Loucy (cell line): ENCODE data around the gene B9D1.

Experiments
- H2AFZ ChIP-seq: fragments of 200-600 bp; sonication (generic); 2 replicates; pipeline ENCODE4 v1.6.0; 2016; ENCODE audit warnings: antibody characterized with exemption, mild to moderate bottlenecking, low read length, moderate library complexity
- H3F3A ChIP-seq: fragments of 200-600 bp; 2 replicates; pipeline ENCODE4 v1.6.0; 2016; ENCODE audit warnings: antibody characterized with exemption, low read depth, mild to moderate bottlenecking
- H3K27me3 ChIP-seq: fragments of 200-600 bp; sonication (generic); 2 replicates; pipeline ENCODE4 v1.6.1; 2014; ENCODE audit warnings: low read length, mild to moderate bottlenecking; ENCODE audit not compliant: insufficient read depth, poor library complexity, severe bottlenecking
- H3K36me3 ChIP-seq: fragments of 200-600 bp; sonication (generic); 2 replicates; pipeline ENCODE4 v1.6.1; 2016; ENCODE audit warnings: low read length; ENCODE audit not compliant: insufficient read depth
- H3K4me1 ChIP-seq: fragments of 200-600 bp; sonication (generic); 2 replicates; pipeline ENCODE4 v1.5.1; 2014; ENCODE audit warnings: low read length, mild to moderate bottlenecking; ENCODE audit not compliant: insufficient read depth, poor library complexity, severe bottlenecking
- H3K4me2 ChIP-seq: fragments of 200-600 bp; sonication (generic); 2 replicates; pipeline ENCODE4 v1.6.0; 2014; ENCODE audit warnings: antibody characterized with exemption, low read length, low read depth, mild to moderate bottlenecking; ENCODE audit not compliant: poor library complexity, severe bottlenecking
- H3K4me3 ChIP-seq: fragments of 200-600 bp; sonication (generic); 2 replicates; pipeline ENCODE4 v1.5.1; 2014; ENCODE audit warnings: low read length, mild to moderate bottlenecking, mixed read lengths; ENCODE audit not compliant: poor library complexity, severe bottlenecking
- H3K79me2 ChIP-seq: fragments of 200-600 bp; sonication (generic); 2 replicates; pipeline ENCODE4 v1.6.1; 2014; ENCODE audit warnings: low read length; ENCODE audit not compliant: insufficient read depth
- H3K9ac ChIP-seq: fragments of 200-600 bp; sonication (generic); 2 replicates; pipeline ENCODE4 v1.6.0; 2014; ENCODE audit warnings: mild to moderate bottlenecking, low read depth, low read length, moderate library complexity; ENCODE audit not compliant: poor library complexity, severe bottlenecking
- H3K9me2 ChIP-seq: fragments of 200-600 bp; sonication (generic); replicated peaks from 2 replicates; pipeline ENCODE4 v1.6.1; 2016; ENCODE audit warnings: low read depth, low read length, mixed read lengths
- H3K9me3 ChIP-seq: fragments of 200-600 bp; sonication (generic); 2 replicates; pipeline ENCODE4 v1.6.1; 2014; ENCODE audit warnings: mild to moderate bottlenecking, antibody characterized with exemption, low read length, low read depth; ENCODE audit not compliant: insufficient read depth
- H4K20me1 ChIP-seq: fragments of 200-600 bp; sonication (generic); 2 replicates; pipeline ENCODE4 v1.6.0; 2014; ENCODE audit warnings: antibody characterized with exemption, low read length, mild to moderate bottlenecking; ENCODE audit not compliant: insufficient read depth, poor library complexity, severe bottlenecking
- EZH2phosphoT487 ChIP-seq: fragments of 200-600 bp; IDR thresholded peaks from 2 replicates; pipeline ENCODE4 v1.6.1; 2018; ENCODE audit warnings: antibody characterized with exemption, mild to moderate bottlenecking, moderate library complexity, borderline replicate concordance
- TF ChIP-seq, protein P1 (sequence below): fragments of 200-600 bp; sonication (generic); conservative IDR thresholded peaks from 2 replicates; pipeline ENCODE4 v1.5.1; 2014; ENCODE audit warnings: mild to moderate bottlenecking, antibody characterized with exemption, low read length

The B9D1 gene

DNA sequence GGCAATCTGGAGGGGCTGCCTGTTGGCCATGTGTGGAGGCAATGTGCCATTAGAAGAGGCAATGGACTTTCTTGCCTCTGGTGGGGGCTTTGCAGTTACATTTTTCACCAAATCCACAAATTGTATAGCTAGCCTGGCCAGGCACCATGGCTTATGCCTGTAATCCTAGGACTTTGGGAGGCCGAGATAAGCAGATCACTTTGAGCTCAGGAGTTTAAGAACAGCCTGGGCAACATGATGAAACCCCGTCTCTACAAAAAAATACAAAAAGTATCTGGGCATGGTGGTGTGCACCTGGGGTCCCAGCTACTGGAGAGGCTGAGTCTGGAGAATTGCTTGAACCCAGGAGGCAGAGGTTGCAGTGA, 45.8 kb upstream of the B9D1 start:
- Histone ChIP-seq H3K4me1 (no peaks in the 10 kb centered on the region), H3K9me3 (no peaks in the 10 kb centered on the region), H3K9me2 (no peaks in the 10 kb centered on the region), H3K36me3 (no peaks in the 10 kb centered on the region), H3K4me3 (no peak overlapping the region), H2AFZ (no peak overlapping the region), H3K27me3 (no peaks in the 10 kb centered on the region), H3K9ac (no peak overlapping the region), H3K79me2 (no peaks in the 10 kb centered on the region), H3K4me2 (no peak overlapping the region), H4K20me1 (no peaks in the 10 kb centered on the region), H3F3A (no peaks in the 10 kb centered on the region)
- TF ChIP-seq, protein P1, sequence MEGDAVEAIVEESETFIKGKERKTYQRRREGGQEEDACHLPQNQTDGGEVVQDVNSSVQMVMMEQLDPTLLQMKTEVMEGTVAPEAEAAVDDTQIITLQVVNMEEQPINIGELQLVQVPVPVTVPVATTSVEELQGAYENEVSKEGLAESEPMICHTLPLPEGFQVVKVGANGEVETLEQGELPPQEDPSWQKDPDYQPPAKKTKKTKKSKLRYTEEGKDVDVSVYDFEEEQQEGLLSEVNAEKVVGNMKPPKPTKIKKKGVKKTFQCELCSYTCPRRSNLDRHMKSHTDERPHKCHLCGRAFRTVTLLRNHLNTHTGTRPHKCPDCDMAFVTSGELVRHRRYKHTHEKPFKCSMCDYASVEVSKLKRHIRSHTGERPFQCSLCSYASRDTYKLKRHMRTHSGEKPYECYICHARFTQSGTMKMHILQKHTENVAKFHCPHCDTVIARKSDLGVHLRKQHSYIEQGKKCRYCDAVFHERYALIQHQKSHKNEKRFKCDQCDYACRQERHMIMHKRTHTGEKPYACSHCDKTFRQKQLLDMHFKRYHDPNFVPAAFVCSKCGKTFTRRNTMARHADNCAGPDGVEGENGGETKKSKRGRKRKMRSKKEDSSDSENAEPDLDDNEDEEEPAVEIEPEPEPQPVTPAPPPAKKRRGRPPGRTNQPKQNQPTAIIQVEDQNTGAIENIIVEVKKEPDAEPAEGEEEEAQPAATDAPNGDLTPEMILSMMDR = no peak
- no peak for TF ChIP-seq EZH2phosphoT487

- H3K4me3 ChIP-seq = no peak overlapping the region
- H3K79me2 ChIP-seq = no peaks in the 10 kb centered on the region
- no peaks in the 10 kb centered on the region for H4K20me1 ChIP-seq
- no peak overlapping the region for H3K4me2 ChIP-seq
- no peaks in the 10 kb centered on the region for H3K9me2 ChIP-seq
- TF ChIP-seq, protein P1 = no peak
- TF ChIP-seq EZH2phosphoT487 = no peak
- no peaks in the 10 kb centered on the region for H3K9me3 ChIP-seq
- no peaks in the 10 kb centered on the region for H3K4me1 ChIP-seq
- H3K36me3 ChIP-seq = no peaks in the 10 kb centered on the region
- no peaks in the 10 kb centered on the region for H3K27me3 ChIP-seq
- no peaks in the 10 kb centered on the region for H3F3A ChIP-seq
- no peak overlapping the region for H2AFZ ChIP-seq
- H3K9ac ChIP-seq = no peak overlapping the region
Observed at GRCh38 chr17:19407601-19408345, 45.2 kb upstream of the B9D1 start.

- Histone ChIP-seq H3K9ac (no peak overlapping the region), H3K4me3 (no peak overlapping the region), H4K20me1 (no peaks in the 10 kb centered on the region), H3F3A (no peaks in the 10 kb centered on the region), H3K36me3 (no peaks in the 10 kb centered on the region), H3K9me3 (no peaks in the 10 kb centered on the region), H3K4me1 (no peaks in the 10 kb centered on the region), H2AFZ (no peak overlapping the region), H3K9me2 (no peaks in the 10 kb centered on the region), H3K4me2 (no peak overlapping the region), H3K79me2 (no peaks in the 10 kb centered on the region), H3K27me3 (no peaks in the 10 kb centered on the region)
- no peak for TF ChIP-seq EZH2phosphoT487
- TF ChIP-seq, protein P1 = no peak
Observed at GRCh38 chr17:19405114-19405513, 42.6 kb upstream of the B9D1 start.
